GM23338 (cell line): Measurements from ENCODE around the gene IFT88. TPM values are rescaled to one million over a fixed set of nuclear protein-coding genes. Genes with fewer than 3 reads are reported as not detected.

Experiments
- ATAC-seq: fragments of 200-7000 bp; cut with Tn5 transposase; 3 replicates; pipeline ENCODE4 v1.9.1; 2020
- DNase-seq: peaks from one replicate; pipeline ENCODE4 v3.0.0-alpha.2; 2015; ENCODE audit warnings: low spot score
- H2AFZ ChIP-seq: fragments of 200-600 bp; sonication (generic); 2 replicates; pipeline ENCODE4 v1.8.0; 2016; ENCODE audit warnings: antibody characterized with exemption, mild to moderate bottlenecking, moderate library complexity
- H3F3A ChIP-seq: fragments of 200-600 bp; sonication (generic); replicated peaks from 2 replicates; pipeline ENCODE4 v1.8.0; 2017; ENCODE audit warnings: antibody characterized with exemption, mixed run types, low read depth
- H3K27ac ChIP-seq: fragments of 200-600 bp; sonication (generic); 2 replicates; pipeline ENCODE4 v1.6.1; 2016; ENCODE audit warnings: low read depth
- H3K27me3 ChIP-seq: fragments of 200-600 bp; sonication (generic); 2 replicates; pipeline ENCODE4 v1.8.0; 2016; ENCODE audit warnings: mild to moderate bottlenecking, mixed run types, moderate library complexity; ENCODE audit not compliant: insufficient read depth
- H3K36me3 ChIP-seq: fragments of 200-600 bp; sonication (generic); 2 replicates; pipeline ENCODE4 v1.8.0; 2016; ENCODE audit warnings: mild to moderate bottlenecking; ENCODE audit not compliant: insufficient read depth
- H3K4me1 ChIP-seq: fragments of 200-600 bp; sonication (generic); 2 replicates; pipeline ENCODE4 v1.8.0; 2016; ENCODE audit warnings: mild to moderate bottlenecking, moderate library complexity; ENCODE audit not compliant: insufficient read depth
- H3K4me2 ChIP-seq: fragments of 200-600 bp; sonication (generic); 2 replicates; pipeline ENCODE4 v1.7.1; 2017; ENCODE audit warnings: mixed run types
- H3K4me3 ChIP-seq: fragments of 200-600 bp; sonication (generic); 2 replicates; pipeline ENCODE4 v1.6.1; 2016; ENCODE audit warnings: mixed run types
- H3K79me2 ChIP-seq: fragments of 200-600 bp; sonication (generic); replicated peaks from 2 replicates; pipeline ENCODE4 v1.8.0; 2017; ENCODE audit warnings: mild to moderate bottlenecking; ENCODE audit not compliant: insufficient read depth
- H3K9me2 ChIP-seq: fragments of 200-600 bp; sonication (generic); 2 replicates; pipeline ENCODE4 v1.8.0; 2017; ENCODE audit not compliant: insufficient read depth
- H4K20me1 ChIP-seq: fragments of 200-600 bp; sonication (generic); replicated peaks from 2 replicates; pipeline ENCODE4 v1.8.0; 2017; ENCODE audit warnings: mild to moderate bottlenecking; ENCODE audit not compliant: insufficient read depth
- H3K27ac Mint-ChIP-seq: 2 replicates; pipeline ENCODE4 v1.8.0; 2020; ENCODE audit warnings: inconsistent platforms, mild to moderate bottlenecking, moderate library complexity, mixed read lengths
- H3K27me3 Mint-ChIP-seq: 3 replicates; pipeline ENCODE4 v1.8.0; 2022; ENCODE audit warnings: low read depth, mild to moderate bottlenecking, moderate library complexity, mixed read lengths, inconsistent platforms; ENCODE audit not compliant: insufficient read depth, poor library complexity
- H3K36me3 Mint-ChIP-seq: 3 replicates; pipeline ENCODE4 v1.8.0; 2021; ENCODE audit warnings: low read depth, mild to moderate bottlenecking, inconsistent platforms, moderate library complexity, mixed read lengths
- H3K4me1 Mint-ChIP-seq: 3 replicates; pipeline ENCODE4 v1.8.0; 2020; ENCODE audit warnings: mild to moderate bottlenecking, inconsistent platforms, mixed read lengths
- H3K4me3 Mint-ChIP-seq: 3 replicates; pipeline ENCODE4 v1.8.0; 2021; ENCODE audit warnings: moderate library complexity, mild to moderate bottlenecking, inconsistent platforms, mixed read lengths
- H3K9me3 Mint-ChIP-seq: 3 replicates; pipeline ENCODE4 v1.8.0; 2020; ENCODE audit warnings: moderate library complexity, mild to moderate bottlenecking, inconsistent platforms, mixed read lengths
- CREB1 ChIP-seq: fragments of 250-450 bp; sonication (Bioruptor Pico); IDR thresholded peaks from 2 replicates; pipeline ENCODE4 v1.5.0; 2020; ENCODE audit warnings: low read depth, mild to moderate bottlenecking, moderate library complexity
- EZH2 ChIP-seq: fragments of 200-600 bp; sonication (generic); IDR thresholded peaks from one replicate; pipeline ENCODE4 v1.8.0; 2017; ENCODE audit warnings: antibody characterized with exemption, mild to moderate bottlenecking, low read depth; ENCODE audit not compliant: unreplicated experiment
- EZH2phosphoT487 ChIP-seq: fragments of 200-600 bp; sonication (generic); IDR thresholded peaks from one replicate; pipeline ENCODE4 v1.8.1; 2018; ENCODE audit warnings: antibody characterized with exemption; ENCODE audit not compliant: unreplicated experiment
- JUNB ChIP-seq: IDR thresholded peaks from one replicate; pipeline ENCODE4 v1.6.1; 2016; ENCODE audit warnings: antibody characterized with exemption; ENCODE audit not compliant: unreplicated experiment
- NANOG ChIP-seq: IDR thresholded peaks from 2 replicates; pipeline ENCODE4 v1.6.1; 2016; ENCODE audit warnings: antibody characterized with exemption, borderline replicate concordance
- POLR2AphosphoS5 ChIP-seq: IDR thresholded peaks from 2 replicates; pipeline ENCODE4 v1.6.1; 2016; ENCODE audit warnings: antibody characterized with exemption, low read depth
- STAT1 ChIP-seq: IDR thresholded peaks from one replicate; pipeline ENCODE4 v1.6.1; 2016; ENCODE audit warnings: antibody characterized with exemption; ENCODE audit not compliant: unreplicated experiment
- ZNF114 ChIP-seq: fragments of 250-450 bp; sonication (Bioruptor Pico); IDR thresholded peaks from 2 replicates; pipeline ENCODE4 v1.5.0; 2020; ENCODE audit warnings: mild to moderate bottlenecking, moderate library complexity
- ZNF331 ChIP-seq: fragments of 250-450 bp; sonication (Bioruptor Pico); IDR thresholded peaks from 2 replicates; pipeline ENCODE4 v1.5.0; 2020; ENCODE audit warnings: low read depth, mild to moderate bottlenecking, moderate library complexity
- polyA plus RNA-seq: library from polyadenylated mRNA; unstranded; fragments of >200 nt; fragmentation: Nextera tagmentation; extraction: Ambion mirVana; gene quantifications from 2 replicates; pipeline ENCODE4 v1.2.1, GENCODE V29; 2016
- total RNA-seq: library from RNA; depleted of rRNA; stranded (reverse); fragments of >200 nt; shearing (Covaris generic); gene quantifications from 2 replicates; pipeline ENCODE4 v1.2.3, GENCODE V29; 2014
- TF ChIP-seq, protein P1 (sequence below): IDR thresholded peaks from one replicate; pipeline ENCODE4 v1.6.1; 2018; ENCODE audit warnings: antibody characterized with exemption; ENCODE audit not compliant: unreplicated experiment
- TF ChIP-seq, protein P2 (sequence below): fragments of 250-450 bp; sonication (Bioruptor Pico); IDR thresholded peaks from 2 replicates; pipeline ENCODE4 v1.5.0; 2020; ENCODE audit warnings: mild to moderate bottlenecking, moderate library complexity
- TF ChIP-seq, protein P3 (sequence below), 2 experiments: fragments of 200-600 bp in 1 of 2; sonication (generic) in 1 of 2; conservative IDR thresholded peaks; 2 replicates each; pipeline versions ENCODE4 v1.5.1 to v1.6.1; 2016 to 2017; ENCODE audit warnings: antibody characterized with exemption in 2 of 2, low read depth in 2 of 2, mild to moderate bottlenecking in 2 of 2, moderate library complexity in 1 of 2
- TF ChIP-seq, protein P4 (sequence below): IDR thresholded peaks from 2 replicates; pipeline ENCODE4 v1.6.1; 2016; ENCODE audit warnings: antibody characterized with exemption

Gene IFT88
- total and polyA plus RNA-seq, 2 experiments from 2014 or later, result 8.2 to 8.7 TPM

DNA sequence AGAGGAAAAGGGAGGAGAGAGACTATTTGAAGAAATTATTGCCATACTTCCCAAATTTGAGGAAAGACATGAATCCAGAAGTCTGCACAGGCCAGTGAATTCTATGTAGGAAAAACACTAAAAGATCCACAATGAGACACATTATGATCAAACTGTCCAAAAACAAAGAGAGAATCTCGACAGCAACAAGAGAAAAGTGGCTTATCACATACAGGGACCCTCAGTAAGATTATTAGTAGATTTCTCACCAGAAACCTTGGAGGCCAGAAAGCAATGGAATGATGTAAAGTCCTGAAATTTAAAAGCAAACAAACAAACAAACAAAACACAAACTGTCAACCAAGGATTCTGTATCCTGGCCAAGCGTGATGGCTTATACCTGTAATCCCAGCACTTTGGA, 80.8 kb downstream of the IFT88 start:
- H4K20me1 ChIP-seq, result no peaks in the 10 kb centered on the region
- TF ChIP-seq STAT1 (no peak), EZH2 (no peak), EZH2phosphoT487 (no peak), POLR2AphosphoS5 (no peak), NANOG (no peak), CREB1 (CRISPR knock-in tag) (no peak), ZNF331 (CRISPR knock-in tag) (no peak), ZNF114 (CRISPR knock-in tag) (no peak), JUNB (no peak)
- TF ChIP-seq, protein P1, sequence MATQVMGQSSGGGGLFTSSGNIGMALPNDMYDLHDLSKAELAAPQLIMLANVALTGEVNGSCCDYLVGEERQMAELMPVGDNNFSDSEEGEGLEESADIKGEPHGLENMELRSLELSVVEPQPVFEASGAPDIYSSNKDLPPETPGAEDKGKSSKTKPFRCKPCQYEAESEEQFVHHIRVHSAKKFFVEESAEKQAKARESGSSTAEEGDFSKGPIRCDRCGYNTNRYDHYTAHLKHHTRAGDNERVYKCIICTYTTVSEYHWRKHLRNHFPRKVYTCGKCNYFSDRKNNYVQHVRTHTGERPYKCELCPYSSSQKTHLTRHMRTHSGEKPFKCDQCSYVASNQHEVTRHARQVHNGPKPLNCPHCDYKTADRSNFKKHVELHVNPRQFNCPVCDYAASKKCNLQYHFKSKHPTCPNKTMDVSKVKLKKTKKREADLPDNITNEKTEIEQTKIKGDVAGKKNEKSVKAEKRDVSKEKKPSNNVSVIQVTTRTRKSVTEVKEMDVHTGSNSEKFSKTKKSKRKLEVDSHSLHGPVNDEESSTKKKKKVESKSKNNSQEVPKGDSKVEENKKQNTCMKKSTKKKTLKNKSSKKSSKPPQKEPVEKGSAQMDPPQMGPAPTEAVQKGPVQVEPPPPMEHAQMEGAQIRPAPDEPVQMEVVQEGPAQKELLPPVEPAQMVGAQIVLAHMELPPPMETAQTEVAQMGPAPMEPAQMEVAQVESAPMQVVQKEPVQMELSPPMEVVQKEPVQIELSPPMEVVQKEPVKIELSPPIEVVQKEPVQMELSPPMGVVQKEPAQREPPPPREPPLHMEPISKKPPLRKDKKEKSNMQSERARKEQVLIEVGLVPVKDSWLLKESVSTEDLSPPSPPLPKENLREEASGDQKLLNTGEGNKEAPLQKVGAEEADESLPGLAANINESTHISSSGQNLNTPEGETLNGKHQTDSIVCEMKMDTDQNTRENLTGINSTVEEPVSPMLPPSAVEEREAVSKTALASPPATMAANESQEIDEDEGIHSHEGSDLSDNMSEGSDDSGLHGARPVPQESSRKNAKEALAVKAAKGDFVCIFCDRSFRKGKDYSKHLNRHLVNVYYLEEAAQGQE, result no peak
- TF ChIP-seq, protein P2, sequence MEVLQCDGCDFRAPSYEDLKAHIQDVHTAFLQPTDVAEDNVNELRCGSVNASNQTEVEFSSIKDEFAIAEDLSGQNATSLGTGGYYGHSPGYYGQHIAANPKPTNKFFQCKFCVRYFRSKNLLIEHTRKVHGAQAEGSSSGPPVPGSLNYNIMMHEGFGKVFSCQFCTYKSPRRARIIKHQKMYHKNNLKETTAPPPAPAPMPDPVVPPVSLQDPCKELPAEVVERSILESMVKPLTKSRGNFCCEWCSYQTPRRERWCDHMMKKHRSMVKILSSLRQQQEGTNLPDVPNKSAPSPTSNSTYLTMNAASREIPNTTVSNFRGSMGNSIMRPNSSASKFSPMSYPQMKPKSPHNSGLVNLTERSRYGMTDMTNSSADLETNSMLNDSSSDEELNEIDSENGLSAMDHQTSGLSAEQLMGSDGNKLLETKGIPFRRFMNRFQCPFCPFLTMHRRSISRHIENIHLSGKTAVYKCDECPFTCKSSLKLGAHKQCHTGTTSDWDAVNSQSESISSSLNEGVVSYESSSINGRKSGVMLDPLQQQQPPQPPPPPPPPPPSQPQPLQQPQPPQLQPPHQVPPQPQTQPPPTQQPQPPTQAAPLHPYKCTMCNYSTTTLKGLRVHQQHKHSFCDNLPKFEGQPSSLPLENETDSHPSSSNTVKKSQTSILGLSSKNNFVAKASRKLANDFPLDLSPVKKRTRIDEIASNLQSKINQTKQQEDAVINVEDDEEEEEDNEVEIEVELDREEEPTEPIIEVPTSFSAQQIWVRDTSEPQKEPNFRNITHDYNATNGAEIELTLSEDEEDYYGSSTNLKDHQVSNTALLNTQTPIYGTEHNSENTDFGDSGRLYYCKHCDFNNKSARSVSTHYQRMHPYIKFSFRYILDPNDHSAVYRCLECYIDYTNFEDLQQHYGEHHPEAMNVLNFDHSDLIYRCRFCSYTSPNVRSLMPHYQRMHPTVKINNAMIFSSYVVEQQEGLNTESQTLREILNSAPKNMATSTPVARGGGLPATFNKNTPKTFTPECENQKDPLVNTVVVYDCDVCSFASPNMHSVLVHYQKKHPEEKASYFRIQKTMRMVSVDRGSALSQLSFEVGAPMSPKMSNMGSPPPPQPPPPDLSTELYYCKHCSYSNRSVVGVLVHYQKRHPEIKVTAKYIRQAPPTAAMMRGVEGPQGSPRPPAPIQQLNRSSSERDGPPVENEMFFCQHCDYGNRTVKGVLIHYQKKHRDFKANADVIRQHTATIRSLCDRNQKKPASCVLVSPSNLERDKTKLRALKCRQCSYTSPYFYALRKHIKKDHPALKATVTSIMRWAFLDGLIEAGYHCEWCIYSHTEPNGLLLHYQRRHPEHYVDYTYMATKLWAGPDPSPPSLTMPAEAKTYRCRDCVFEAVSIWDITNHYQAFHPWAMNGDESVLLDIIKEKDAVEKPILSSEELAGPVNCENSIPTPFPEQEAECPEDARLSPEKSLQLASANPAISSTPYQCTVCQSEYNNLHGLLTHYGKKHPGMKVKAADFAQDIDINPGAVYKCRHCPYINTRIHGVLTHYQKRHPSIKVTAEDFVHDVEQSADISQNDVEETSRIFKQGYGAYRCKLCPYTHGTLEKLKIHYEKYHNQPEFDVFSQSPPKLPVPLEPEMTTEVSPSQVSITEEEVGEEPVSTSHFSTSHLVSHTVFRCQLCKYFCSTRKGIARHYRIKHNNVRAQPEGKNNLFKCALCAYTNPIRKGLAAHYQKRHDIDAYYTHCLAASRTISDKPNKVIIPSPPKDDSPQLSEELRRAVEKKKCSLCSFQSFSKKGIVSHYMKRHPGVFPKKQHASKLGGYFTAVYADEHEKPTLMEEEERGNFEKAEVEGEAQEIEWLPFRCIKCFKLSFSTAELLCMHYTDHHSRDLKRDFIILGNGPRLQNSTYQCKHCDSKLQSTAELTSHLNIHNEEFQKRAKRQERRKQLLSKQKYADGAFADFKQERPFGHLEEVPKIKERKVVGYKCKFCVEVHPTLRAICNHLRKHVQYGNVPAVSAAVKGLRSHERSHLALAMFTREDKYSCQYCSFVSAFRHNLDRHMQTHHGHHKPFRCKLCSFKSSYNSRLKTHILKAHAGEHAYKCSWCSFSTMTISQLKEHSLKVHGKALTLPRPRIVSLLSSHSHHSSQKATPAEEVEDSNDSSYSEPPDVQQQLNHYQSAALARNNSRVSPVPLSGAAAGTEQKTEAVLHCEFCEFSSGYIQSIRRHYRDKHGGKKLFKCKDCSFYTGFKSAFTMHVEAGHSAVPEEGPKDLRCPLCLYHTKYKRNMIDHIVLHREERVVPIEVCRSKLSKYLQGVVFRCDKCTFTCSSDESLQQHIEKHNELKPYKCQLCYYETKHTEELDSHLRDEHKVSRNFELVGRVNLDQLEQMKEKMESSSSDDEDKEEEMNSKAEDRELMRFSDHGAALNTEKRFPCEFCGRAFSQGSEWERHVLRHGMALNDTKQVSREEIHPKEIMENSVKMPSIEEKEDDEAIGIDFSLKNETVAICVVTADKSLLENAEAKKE, result no peak
- TF ChIP-seq, protein P3, sequence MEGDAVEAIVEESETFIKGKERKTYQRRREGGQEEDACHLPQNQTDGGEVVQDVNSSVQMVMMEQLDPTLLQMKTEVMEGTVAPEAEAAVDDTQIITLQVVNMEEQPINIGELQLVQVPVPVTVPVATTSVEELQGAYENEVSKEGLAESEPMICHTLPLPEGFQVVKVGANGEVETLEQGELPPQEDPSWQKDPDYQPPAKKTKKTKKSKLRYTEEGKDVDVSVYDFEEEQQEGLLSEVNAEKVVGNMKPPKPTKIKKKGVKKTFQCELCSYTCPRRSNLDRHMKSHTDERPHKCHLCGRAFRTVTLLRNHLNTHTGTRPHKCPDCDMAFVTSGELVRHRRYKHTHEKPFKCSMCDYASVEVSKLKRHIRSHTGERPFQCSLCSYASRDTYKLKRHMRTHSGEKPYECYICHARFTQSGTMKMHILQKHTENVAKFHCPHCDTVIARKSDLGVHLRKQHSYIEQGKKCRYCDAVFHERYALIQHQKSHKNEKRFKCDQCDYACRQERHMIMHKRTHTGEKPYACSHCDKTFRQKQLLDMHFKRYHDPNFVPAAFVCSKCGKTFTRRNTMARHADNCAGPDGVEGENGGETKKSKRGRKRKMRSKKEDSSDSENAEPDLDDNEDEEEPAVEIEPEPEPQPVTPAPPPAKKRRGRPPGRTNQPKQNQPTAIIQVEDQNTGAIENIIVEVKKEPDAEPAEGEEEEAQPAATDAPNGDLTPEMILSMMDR (conservative IDR thresholded peaks at IDR 0.05; ENCODE audit: low read depth in 2 of 2), result no peak
- TF ChIP-seq, protein P4, sequence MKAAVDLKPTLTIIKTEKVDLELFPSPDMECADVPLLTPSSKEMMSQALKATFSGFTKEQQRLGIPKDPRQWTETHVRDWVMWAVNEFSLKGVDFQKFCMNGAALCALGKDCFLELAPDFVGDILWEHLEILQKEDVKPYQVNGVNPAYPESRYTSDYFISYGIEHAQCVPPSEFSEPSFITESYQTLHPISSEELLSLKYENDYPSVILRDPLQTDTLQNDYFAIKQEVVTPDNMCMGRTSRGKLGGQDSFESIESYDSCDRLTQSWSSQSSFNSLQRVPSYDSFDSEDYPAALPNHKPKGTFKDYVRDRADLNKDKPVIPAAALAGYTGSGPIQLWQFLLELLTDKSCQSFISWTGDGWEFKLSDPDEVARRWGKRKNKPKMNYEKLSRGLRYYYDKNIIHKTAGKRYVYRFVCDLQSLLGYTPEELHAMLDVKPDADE, result no peak
- H3K4me3 Mint-ChIP-seq, result no peak overlapping the region

More for the DNA sequence above, 80.8 kb downstream of the IFT88 start:
- DNase-seq (no peak), ATAC-seq (no peak)
- Histone ChIP-seq H3K27ac (no peak overlapping the region), H3K36me3 (no peaks in the 10 kb centered on the region), H3K27me3 (no peaks in the 10 kb centered on the region), H3F3A (no peaks in the 10 kb centered on the region), H3K79me2 (no peaks in the 10 kb centered on the region), H3K9me2 (no peaks in the 10 kb centered on the region), H3K4me1 (no peaks in the 10 kb centered on the region), H3K4me3 (no peak overlapping the region), H3K4me2 (no peak overlapping the region), H2AFZ (no peak overlapping the region)
- Mint-ChIP-seq H3K36me3 (no peaks in the 10 kb centered on the region), H3K9me3 (no peaks in the 10 kb centered on the region; the same call in 2 of the 3 replicates), H3K4me1 (no peaks in the 10 kb centered on the region), H3K27me3 (no peaks in the 10 kb centered on the region), H3K27ac (no peak overlapping the region)
